ENCODE measurements around the gene SLC35A4.

SLC35A4 gene, protein sequence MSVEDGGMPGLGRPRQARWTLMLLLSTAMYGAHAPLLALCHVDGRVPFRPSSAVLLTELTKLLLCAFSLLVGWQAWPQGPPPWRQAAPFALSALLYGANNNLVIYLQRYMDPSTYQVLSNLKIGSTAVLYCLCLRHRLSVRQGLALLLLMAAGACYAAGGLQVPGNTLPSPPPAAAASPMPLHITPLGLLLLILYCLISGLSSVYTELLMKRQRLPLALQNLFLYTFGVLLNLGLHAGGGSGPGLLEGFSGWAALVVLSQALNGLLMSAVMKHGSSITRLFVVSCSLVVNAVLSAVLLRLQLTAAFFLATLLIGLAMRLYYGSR

DNA sequence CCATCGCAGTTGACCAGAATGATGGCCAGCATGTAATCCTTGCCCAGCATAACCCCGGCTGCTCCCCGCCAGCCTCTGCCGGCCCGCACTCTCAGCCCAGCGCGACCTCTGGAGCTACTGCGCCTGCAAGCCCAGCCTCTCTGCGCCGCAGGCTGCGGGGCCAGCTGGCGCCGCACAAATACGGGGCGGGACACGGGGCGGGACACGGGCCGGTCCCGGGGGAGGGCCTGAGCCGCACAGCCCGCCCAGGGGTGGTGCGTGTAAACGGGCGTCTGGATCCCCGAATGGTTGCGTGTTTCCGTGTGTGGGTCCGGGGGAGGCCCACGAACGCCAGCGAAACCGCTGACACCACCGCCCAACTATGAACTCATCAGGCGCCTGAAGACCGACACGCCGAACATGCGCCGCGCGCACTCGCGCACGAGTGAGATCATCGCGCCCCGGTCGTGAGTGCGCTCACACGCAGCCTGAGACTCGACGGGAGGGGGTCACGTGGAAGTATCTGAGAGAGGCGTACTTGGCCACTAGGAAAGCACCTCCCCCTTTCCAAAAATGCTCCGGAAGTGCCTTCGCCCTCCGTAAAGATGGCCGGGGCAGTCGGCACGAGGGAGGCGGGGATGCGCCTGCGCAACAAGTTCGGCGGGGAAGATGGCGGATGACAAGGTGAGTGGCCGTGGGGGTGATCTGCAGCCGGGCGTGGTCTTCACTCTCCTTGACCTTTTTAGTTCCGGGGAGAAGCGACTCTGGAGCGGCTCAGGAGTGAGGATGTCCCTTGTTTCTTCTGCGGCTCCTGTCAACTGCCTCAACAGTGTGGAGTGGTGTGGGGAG lies at the start of gene SLC35A4, which contains the start of gene APBB3:
Gene SLC35A4 (plus strand): TSS at position 633 of the 828 bp plus-strand sequence. CDS start 2,342 bp downstream, outside the sequence.
Gene APBB3 (minus strand): TSS at position 403 of the 828 bp plus-strand sequence. CDS start 353 bp downstream, at position 50.
- in situ Hi-C loops (cut with HindIII; ENCODE audit: low pct_ligation_motif_present, low pct_unique_long_range_greater_than_20kb, low sequenced_read_pairs): no loop called here
- DNase-seq: peak; percentile 97

DNA sequence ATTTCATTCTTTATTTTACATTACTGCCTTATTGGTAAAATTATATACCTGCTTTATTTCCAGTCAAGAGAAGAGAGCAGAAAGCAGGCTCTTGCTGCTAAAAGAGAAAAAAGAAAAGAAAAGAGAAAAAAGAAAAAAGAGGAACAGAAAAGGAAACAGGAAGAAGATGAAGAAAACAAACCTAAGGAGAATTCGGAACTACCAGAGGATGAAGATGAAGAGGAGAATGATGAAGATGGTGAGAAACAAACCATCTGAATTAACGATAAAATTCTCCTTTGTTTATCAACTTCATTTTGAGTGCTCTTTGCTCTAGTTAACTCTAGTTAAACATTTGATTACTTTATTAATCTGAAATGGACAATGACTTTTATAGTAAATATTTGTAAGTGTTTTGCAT lies 40.6 kb upstream of the SLC35A4 start:
- in situ Hi-C loops (cut with HindIII; ENCODE audit: low pct_ligation_motif_present, low pct_unique_long_range_greater_than_20kb, low sequenced_read_pairs): no loop called here
- no peak for DNase-seq

DNA sequence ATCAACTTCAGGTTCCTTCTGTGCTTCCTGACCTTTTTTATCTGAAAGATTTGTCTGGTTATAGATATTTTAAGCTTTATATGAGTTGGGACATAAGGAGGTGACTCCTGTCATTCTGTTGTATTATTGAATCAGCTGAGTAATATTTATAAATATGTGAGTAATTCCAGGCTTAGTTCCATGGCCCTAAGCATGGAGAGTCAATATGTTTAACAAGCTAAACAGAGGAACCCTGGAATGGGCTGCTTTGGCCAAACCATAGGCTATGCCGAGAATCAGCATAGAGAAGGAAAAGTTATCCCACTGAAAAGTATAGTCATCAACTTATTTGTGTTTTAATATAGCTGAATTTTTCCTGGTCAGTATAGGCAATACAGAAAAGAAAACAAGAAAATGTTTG lies 24.4 kb upstream of the SLC35A4 start:
- no peak for DNase-seq
- in situ Hi-C loops (cut with HindIII; ENCODE audit: low pct_ligation_motif_present, low pct_unique_long_range_greater_than_20kb, low sequenced_read_pairs): no loop called here

DNA sequence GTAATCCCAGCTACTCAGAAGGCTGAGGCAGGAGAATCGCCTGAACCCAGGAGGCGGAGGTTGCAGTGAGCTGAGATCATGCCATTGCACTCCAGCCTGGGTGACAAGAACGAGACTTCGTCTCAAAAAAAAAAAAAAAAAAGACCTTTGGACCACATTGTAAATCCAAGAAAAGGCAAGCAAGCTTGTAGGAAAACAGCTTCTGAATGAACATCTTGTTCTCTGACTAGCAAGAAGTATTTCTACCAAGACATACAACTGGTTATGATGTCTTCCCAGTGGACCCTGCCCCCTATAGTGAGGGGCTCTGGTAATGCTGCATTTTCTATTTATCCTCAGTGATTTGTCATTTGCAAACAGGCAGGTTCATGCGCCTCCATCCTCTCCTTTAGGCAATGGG lies 21.7 kb upstream of the SLC35A4 start:
- in situ Hi-C loops (cut with HindIII; ENCODE audit: low pct_ligation_motif_present, low pct_unique_long_range_greater_than_20kb, low sequenced_read_pairs): no loop called here
- DNase-seq: no peak

DNA sequence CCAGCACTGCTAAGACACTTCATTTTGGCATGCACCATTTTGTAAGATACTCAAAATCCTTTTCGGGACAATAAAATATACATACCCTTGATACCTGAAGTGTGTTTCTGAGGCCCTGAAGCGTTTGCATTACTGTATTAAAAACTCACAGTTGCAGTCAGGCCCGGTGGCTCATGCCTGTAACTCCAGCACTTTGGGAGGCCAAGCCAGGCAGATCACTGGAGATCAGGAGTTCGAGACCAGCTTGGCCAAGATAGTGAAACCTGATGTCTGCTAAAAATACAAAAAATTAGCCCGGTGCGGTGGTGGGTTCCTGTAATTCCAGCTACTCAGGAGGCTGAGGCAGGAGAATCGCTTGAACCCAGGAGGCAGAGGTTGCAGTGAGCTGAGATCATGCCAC lies 19.6 kb upstream of the SLC35A4 start:
- DNase-seq: no peak
- in situ Hi-C loops (cut with HindIII; ENCODE audit: low pct_ligation_motif_present, low pct_unique_long_range_greater_than_20kb, low sequenced_read_pairs): no loop called here

DNA sequence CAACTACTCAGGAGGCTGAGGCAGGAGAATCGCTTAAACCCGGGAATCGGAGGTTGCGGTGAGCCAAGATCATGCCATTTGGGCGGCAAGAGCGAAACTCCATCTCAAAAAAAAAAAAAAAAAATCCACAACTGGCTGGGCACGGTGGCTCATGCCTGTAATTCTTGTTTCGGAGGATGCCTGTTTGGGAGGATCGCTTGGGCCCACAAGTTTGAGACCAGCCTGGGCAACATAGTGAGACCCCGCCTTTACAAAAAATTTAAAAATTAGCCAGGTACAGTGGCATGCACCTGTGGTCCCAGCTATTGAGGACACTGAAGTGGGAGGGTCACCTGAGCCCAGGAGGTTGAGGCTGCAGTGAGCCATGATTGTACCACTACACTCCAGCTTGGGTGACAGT lies 19.0 kb upstream of the SLC35A4 start:
- no peak for DNase-seq
- in situ Hi-C loops (cut with HindIII; ENCODE audit: low pct_ligation_motif_present, low pct_unique_long_range_greater_than_20kb, low sequenced_read_pairs): no loop called here

DNA sequence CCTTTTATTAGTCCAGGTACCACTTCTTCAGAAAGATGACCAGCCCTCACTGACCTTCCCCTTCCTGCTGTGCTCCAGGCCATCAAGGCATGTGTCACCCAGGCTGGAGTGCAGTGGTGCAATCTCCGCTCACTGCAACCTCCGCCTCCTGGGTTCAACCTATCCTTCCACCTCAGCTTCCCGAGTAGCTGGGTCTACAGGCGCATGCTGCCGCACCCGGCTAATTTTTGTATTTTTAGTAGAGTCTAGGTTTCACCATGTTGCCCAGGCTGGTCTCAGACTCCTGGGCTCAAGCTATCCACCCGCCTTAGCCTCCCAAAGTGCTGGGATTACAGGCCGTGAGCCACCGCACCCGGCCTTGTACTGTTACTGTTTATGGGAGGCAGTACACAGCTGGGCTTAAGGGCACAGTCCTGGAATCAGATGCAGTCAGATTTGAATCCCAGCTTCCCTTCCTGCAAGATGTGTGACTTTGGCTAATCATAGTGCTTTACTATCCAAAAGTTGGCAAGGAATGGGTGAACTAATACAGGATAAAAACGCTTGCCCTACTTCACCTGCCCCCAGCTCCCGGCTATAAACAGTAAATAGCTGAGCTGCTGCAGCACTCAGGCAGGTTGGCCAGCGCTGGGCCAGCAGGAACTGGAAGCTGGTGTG lies 17.6 kb upstream of the SLC35A4 start:
- in situ Hi-C loops (cut with HindIII; ENCODE audit: low pct_ligation_motif_present, low pct_unique_long_range_greater_than_20kb, low sequenced_read_pairs): no loop called here

DNA sequence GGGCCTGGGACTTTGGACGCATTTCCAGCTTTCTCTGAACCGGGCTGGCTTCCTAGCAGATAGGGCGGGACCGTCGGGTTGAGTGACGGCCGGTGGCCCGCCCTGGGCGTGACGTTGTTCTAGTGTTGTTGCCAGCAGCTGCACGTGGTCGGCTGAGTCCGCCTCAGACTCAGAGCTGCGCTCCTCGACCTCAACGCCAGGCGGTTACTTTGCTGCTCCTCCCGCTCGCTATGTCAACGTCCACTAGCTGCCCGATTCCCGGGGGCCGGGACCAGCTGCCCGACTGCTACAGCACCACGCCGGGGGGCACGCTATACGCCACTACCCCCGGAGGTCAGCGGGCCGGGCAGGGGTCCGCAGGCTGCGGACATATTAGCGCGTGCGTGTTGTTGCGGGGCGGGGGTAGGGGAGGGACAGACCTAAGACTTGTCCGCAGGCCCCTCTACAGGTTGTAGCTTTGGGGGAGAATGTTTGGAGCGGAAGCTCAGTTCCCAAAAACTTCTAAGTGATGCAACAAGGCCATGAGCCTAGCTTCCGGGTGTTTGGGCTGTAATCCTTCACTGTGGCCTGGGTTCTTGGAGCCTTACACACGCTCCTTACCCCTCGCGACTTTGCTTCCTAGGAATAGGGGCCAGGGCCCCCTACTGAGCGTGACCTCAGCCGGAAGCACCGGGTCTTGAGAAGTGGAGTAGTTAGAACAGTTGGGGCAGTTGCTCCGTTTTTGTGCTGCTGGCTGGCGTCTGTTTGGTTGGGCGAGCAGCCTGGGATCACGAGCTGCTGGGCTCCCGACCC lies 16.9 kb upstream of the SLC35A4 start, which contains the start of gene EIF4EBP3:
Gene EIF4EBP3 (plus strand): TSS at position 155 of the 792 bp plus-strand sequence. CDS start 76 bp downstream, at position 231.
- in situ Hi-C loops (cut with HindIII; ENCODE audit: low pct_ligation_motif_present, low pct_unique_long_range_greater_than_20kb, low sequenced_read_pairs): no loop called here
- peak; percentile 92 for DNase-seq

More for the DNA sequence above, 17.6 kb upstream of the SLC35A4 start:
- no peak for DNase-seq

DNA sequence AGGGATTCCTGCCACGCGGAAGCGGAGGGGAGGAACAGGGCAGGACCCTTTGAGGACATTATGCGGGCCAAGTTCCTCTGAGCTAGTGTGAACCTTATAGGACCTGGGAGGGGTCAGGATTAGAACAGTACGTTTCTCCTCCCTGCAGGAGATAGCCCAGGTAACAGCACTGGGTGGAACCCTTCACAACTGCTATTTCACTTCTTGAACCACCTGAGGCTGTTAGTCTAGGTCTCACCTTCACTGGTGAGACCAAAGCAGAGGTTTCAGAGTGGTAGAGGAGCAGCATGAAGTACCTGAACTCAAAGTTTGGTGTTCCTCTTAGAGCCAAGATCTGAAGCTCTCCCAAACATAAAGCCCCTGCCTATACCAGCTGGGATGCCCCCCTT lies 16.3 kb upstream of the SLC35A4 start:
- DNase-seq: no peak
- in situ Hi-C loops (cut with HindIII; ENCODE audit: low pct_ligation_motif_present, low pct_unique_long_range_greater_than_20kb, low sequenced_read_pairs): no loop called here

DNA sequence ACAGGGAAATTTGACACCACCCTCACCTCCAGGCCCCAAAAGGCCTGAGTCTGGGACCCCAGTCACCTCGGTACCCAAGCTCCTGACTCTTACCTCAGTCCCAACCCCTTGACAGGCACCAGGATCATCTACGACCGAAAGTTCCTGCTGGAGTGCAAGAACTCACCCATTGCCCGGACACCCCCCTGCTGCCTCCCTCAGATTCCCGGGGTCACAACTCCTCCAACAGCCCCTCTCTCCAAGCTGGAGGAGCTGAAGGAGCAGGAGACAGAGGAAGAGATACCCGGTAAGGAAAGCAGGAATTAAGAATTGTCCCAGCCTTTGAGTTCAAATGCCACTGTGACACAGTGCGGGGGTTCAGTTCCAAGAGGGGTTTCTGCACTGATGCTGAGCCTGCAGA lies 15.8 kb upstream of the SLC35A4 start:
- in situ Hi-C loops (cut with HindIII; ENCODE audit: low pct_ligation_motif_present, low pct_unique_long_range_greater_than_20kb, low sequenced_read_pairs): no loop called here
- no peak for DNase-seq

DNA sequence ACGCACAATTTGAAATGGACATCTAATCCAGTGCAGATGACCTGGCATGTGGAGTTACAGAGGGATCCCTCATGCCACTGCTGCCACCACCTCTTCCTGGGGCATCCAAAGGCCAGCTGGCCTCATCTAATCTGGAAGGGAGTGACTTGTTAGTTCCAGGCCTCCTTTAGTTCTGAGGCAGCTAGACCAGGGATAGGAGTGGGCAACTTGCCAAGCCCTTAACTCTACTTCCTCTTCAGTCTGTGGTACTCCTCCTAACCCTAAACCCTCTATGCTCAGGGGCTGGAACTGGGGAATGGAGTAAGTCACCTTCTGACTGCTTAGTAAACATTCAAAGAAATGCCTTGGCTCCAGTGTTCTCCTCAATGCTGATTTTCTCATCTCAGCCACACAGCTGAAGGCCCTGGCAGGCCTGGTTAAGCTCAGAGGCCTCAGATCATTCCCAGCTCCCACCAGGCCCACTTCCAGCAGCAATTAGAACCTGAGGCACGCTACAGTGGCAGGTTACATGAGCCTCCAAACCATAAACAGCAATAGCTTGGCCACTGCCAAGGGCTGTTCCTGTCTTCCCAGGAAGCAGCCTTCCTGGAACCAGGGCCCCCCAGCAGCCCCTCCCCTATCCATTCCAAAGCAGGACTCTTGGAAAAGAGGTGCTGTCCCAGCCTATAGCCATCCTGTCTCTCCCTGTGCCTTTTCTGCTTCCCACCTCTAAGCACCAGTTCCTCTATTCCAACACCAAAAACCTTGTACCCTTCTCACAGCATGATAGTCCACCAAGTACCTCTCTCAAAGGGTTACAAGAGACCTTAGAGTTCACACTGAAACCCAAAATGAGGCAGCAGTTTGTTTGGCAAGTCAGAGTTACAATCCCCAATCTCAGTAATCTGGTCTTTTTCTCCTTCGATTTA lies 15.1 kb upstream of the SLC35A4 start:
- in situ Hi-C loops (cut with HindIII; ENCODE audit: low pct_ligation_motif_present, low pct_unique_long_range_greater_than_20kb, low sequenced_read_pairs): no loop called here
- no peak for DNase-seq

DNA sequence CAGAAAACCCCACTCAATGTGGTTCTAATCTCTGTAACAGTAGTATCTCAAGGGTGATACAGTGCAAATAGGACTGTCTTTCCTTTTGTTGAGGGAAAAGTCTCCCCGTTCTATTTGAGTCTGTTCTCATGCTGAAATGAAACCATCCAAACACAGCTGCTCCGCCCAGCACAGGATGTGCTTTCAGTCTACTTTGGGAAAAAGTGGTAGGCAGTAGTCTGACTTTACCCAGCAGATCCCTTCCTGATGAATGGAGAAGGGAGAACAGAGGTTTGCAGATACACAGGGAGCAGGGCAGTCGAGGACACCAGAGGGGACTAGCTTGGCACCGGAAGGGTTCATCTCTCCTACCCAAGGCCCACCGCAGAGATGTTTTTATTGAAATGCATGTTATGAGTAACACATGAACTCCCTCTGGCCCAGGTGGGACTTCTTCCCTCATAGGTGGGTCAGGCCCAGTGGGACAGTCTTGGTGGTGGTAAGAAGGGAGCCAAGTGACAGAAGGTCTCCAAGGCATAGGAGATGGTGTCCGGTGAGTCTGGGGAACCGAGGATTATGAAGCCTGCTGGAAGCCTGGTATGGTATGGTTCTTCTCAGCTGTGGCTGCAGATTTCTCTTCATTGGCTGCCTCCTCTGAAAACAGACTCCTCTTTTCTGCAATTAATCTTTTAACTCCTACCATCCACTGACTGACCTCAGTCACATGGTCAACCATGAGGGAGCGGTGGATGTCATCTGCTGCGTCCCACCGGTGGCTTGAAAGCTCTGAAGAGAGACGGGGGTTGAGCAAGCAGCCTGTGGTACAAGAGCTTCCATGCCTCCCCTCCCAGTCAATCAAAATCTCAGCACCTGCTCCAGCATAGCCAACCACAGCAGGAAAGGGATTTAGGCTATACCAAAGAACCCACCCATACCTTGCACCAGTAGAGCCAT lies 14.2 kb upstream of the SLC35A4 start:
- no peak for DNase-seq
- in situ Hi-C loops (cut with HindIII; ENCODE audit: low pct_ligation_motif_present, low pct_unique_long_range_greater_than_20kb, low sequenced_read_pairs): no loop called here

DNA sequence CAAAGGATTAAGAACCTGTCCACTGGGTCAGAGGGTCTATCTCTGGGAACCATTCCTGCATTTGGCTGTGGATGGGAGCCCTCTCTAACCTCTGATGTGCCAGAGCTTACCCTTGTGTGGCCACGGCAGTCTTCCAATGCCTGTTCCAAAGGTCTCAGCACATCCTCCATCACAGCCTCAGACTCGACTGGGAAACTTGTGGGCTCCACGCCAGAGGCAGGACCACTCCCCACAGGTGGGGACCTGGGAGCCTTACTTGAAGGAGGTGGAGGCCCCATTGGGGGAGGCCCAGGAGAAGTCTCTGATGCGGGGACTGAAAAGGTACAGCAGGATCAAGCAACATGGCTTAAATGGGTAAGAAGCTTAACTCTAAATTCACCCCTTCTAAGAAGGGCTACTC lies 12.8 kb upstream of the SLC35A4 start:
- no peak for DNase-seq
- in situ Hi-C loops (cut with HindIII; ENCODE audit: low pct_ligation_motif_present, low pct_unique_long_range_greater_than_20kb, low sequenced_read_pairs): no loop called here

DNA sequence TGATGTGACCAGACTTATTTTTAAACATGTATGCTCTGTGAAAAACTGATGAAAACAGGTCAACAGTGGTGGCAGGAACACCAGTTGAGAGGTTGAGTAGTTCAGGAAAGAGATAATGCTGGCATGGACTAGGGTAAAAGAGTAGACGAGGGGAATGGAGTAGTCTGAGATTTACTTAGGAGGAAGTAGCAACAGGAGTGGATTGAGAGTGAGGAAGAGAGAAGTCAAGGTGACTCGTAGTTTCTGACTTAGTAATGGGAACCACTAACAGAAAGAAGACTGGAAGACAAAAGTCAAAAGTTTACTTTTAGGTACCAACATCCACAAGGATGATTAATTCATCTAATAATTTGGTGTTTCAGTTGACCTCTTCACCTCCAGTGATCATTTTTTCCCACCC lies 11.0 kb upstream of the SLC35A4 start:
- DNase-seq: no peak
- in situ Hi-C loops (cut with HindIII; ENCODE audit: low pct_ligation_motif_present, low pct_unique_long_range_greater_than_20kb, low sequenced_read_pairs): no loop called here

DNA sequence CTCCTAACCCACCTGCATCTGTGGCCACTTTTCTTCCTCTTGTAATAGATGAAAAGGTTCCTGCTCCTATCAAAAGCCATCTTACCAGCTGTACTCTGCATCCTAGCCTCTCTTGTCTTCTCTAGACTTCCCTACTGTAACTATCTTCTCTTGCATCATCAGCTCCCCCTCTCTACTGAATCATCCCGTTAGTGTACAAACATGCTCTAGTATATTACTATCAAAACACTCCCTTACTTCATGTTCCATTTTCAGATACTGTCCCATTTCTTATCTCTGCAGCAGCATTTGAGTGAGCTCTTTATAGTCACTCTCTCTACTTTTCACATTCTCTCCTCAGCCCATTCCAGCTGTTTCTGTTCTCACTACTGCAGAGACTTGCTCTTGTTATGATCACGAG lies 10.2 kb upstream of the SLC35A4 start:
- in situ Hi-C loops (cut with HindIII; ENCODE audit: low pct_ligation_motif_present, low pct_unique_long_range_greater_than_20kb, low sequenced_read_pairs): no loop called here
- no peak for DNase-seq

DNA sequence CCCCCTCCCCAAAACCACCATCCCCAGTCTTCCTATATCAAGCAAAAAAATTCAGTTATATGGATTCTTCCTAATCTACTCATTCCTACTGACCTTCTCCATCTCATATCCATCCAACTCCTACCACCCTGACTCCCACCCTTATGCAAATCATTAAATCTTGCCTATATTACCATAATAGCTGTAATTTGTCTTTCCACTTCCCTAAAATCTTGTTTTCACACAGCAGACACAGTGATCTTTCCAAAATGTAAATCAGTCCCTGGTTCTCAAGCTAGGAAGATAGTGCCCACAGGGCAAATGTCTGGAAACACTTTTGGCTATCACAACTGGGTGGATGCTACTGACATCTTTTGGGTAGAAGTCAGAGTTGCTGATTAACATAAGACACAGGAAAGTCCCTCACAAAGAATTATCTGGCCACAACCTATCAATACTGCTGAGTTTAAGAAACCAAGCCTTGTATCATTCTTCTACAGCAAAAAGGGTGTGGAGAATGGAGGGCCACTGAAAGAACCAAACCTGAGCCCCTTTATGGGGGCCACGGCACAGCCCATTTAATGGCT lies 8.8 kb upstream of the SLC35A4 start:
- DNase-seq: no peak
- in situ Hi-C loops (cut with HindIII; ENCODE audit: low pct_ligation_motif_present, low pct_unique_long_range_greater_than_20kb, low sequenced_read_pairs): no loop called here
